Neural cell (in vitro differentiated cells): ENCODE data around the gene CLDND2. TPM values are rescaled to one million over a fixed set of nuclear protein-coding genes. Genes with fewer than 3 reads are reported as not detected.

ENCODE experiments used
- H2AFZ ChIP-seq: fragments of 200-600, 300-800 bp; sonication (generic), shearing (Covaris generic); 2 replicates; pipeline ENCODE4 v1.6.0; 2014; ENCODE audit warnings: low read depth, mild to moderate bottlenecking, antibody characterized with exemption, low read length, moderate library complexity
- H3F3A ChIP-seq: fragments of 200-600 bp; shearing (Covaris generic); 2 replicates; pipeline ENCODE4 v1.6.1; 2016; ENCODE audit warnings: mild to moderate bottlenecking, moderate library complexity, mixed read lengths, antibody characterized with exemption, low read length; ENCODE audit not compliant: insufficient read depth, poor library complexity, severe bottlenecking
- H3K27ac ChIP-seq: fragments of 200-600, 300-800 bp; sonication (generic), shearing (Covaris generic); 2 replicates; pipeline ENCODE4 v1.5.1; 2014; ENCODE audit warnings: mild to moderate bottlenecking, low read length, moderate library complexity
- H3K27me3 ChIP-seq: fragments of 300-800, 200-600 bp; sonication (generic), shearing (Covaris generic); 2 replicates; pipeline ENCODE4 v1.6.0; 2014; ENCODE audit warnings: mild to moderate bottlenecking, low read depth, low read length, moderate library complexity; ENCODE audit not compliant: insufficient read depth
- H3K36me3 ChIP-seq: fragments of 300-800, 200-600 bp; sonication (generic), shearing (Covaris generic); 2 replicates; pipeline ENCODE4 v1.5.1; 2014; ENCODE audit warnings: mild to moderate bottlenecking, antibody characterized with exemption, low read length, moderate library complexity; ENCODE audit not compliant: insufficient read depth
- H3K4me2 ChIP-seq: fragments of 300-800, 200-600 bp; sonication (generic), shearing (Covaris generic); 2 replicates; pipeline ENCODE4 v1.6.0; 2014; ENCODE audit warnings: mild to moderate bottlenecking, low read length
- H3K4me3 ChIP-seq: fragments of 300-800, 200-600 bp; sonication (generic), shearing (Covaris generic); 2 replicates; pipeline ENCODE4 v1.5.1; 2014; ENCODE audit warnings: mild to moderate bottlenecking, low read length, moderate library complexity
- H3K79me2 ChIP-seq: fragments of 200-600 bp; shearing (Covaris generic); replicated peaks from 2 replicates; pipeline ENCODE4 v1.6.0; 2014; ENCODE audit warnings: mild to moderate bottlenecking, low read length, moderate library complexity; ENCODE audit not compliant: insufficient read depth
- H3K9ac ChIP-seq: fragments of 300-800, 200-600 bp; sonication (generic), shearing (Covaris generic); 2 replicates; pipeline ENCODE4 v1.6.1; 2016; ENCODE audit warnings: mild to moderate bottlenecking, low read length, mixed read lengths
- H3K9me2 ChIP-seq: fragments of 200-600 bp; shearing (Covaris generic); 2 replicates; pipeline ENCODE4 v1.6.1; 2016; ENCODE audit warnings: mild to moderate bottlenecking, low read length, mixed read lengths; ENCODE audit not compliant: insufficient read depth
- H3K9me3 ChIP-seq: fragments of 200-600, 300-800 bp; sonication (generic), shearing (Covaris generic); 2 replicates; pipeline ENCODE4 v1.6.1; 2016; ENCODE audit warnings: mild to moderate bottlenecking, mixed run types, low read length, moderate library complexity, mixed read lengths
- H4K20me1 ChIP-seq: fragments of 200-600 bp; shearing (Covaris generic); 2 replicates; pipeline ENCODE4 v1.6.1; 2016; ENCODE audit warnings: mild to moderate bottlenecking, mixed run types; ENCODE audit not compliant: insufficient read depth
- CTCF ChIP-seq: fragments of 450-650 bp; IDR thresholded peaks from 2 replicates; pipeline ENCODE4 v1.5.1; 2014; ENCODE audit warnings: antibody characterized with exemption, mild to moderate bottlenecking, moderate library complexity; ENCODE audit not compliant: poor library complexity, severe bottlenecking
- EP300 ChIP-seq: fragments of 450-650 bp; conservative IDR thresholded peaks from 2 replicates; pipeline ENCODE4 v1.6.1; 2014; ENCODE audit warnings: antibody characterized with exemption, mild to moderate bottlenecking, moderate library complexity; ENCODE audit not compliant: poor library complexity, severe bottlenecking
- EZH2 ChIP-seq: fragments of 200-600, 300-800 bp; shearing (Covaris generic), sonication (generic); IDR thresholded peaks from 2 replicates; pipeline ENCODE4 v1.6.1; 2014; ENCODE audit warnings: antibody characterized with exemption, low read length, borderline replicate concordance, mild to moderate bottlenecking; ENCODE audit not compliant: insufficient read depth, poor library complexity, severe bottlenecking
- MXI1 ChIP-seq: fragments of 450-650 bp; conservative IDR thresholded peaks from 2 replicates; pipeline ENCODE4 v1.6.1; 2014; ENCODE audit warnings: antibody characterized with exemption, mild to moderate bottlenecking; ENCODE audit not compliant: poor library complexity, severe bottlenecking
- POLR2AphosphoS5 ChIP-seq: IDR thresholded peaks from 2 replicates; pipeline ENCODE4 v1.6.1; 2012
- RAD21 ChIP-seq: fragments of 450-650 bp; conservative IDR thresholded peaks from 2 replicates; pipeline ENCODE4 v1.6.1; 2014; ENCODE audit warnings: antibody characterized with exemption, mild to moderate bottlenecking, moderate library complexity
- REST ChIP-seq: IDR thresholded peaks from 2 replicates; pipeline ENCODE4 v1.6.1; 2012; ENCODE audit warnings: borderline replicate concordance
- SMC3 ChIP-seq: fragments of 450-650 bp; conservative IDR thresholded peaks from 2 replicates; pipeline ENCODE4 v1.6.1; 2014; ENCODE audit warnings: antibody characterized with exemption, mild to moderate bottlenecking, moderate library complexity; ENCODE audit not compliant: poor library complexity
- TAF1 ChIP-seq: IDR thresholded peaks from 2 replicates; pipeline ENCODE4 v1.6.1; 2012; ENCODE audit warnings: low read depth
- polyA plus RNA-seq: library from polyadenylated mRNA; depleted of rRNA; stranded (reverse); fragments of >200 nt; gene quantifications from 2 replicates; pipeline ENCODE4 v1.2.3, GENCODE V29; 2014

CLDND2 gene
- polyA plus RNA-seq, 1 donor from 2014 or later = not detected

DNA sequence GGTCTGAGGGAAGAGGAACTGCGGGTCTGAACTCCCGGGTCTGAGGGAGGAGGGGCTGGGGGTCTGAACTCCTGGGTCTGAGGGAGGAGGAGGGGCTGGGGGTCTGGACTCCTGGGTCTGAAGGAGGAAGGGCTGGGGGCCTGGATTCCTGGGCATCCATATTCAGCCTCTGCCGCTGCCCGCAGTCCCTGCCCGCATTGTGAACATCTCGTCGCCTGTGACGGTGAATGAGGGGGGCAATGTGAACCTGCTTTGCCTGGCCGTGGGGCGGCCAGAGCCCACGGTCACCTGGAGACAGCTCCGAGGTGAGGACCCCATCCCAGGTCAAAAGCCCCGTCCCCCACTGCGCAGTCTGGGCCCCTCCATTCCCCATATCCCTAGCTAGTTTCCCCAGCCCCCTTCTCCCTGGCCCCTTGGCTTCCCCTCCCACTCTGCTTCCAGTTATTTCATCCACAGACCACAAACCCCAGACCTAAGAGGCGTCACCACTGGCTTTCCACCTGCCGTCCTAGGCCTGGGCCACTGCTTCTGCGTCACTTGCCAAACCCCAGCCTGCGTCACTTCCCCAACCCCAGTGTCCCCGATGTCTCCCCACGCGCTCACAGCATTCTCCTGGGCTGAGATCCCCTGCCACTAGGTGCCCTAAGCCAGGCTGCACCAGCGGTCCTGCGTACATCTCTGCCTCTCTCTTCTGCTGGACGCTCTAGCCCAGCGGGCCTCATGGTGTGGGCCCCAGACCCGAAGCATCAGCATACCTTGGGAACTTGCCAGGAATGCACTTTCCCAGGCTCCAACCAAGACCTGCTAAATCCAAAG is 43.4 kb downstream of the CLDND2 start:
- Histone ChIP-seq H3K9me2 (no peaks in the 10 kb centered on the region), H3K27ac (no peak overlapping the region), H3K4me2 (no peak overlapping the region)

DNA sequence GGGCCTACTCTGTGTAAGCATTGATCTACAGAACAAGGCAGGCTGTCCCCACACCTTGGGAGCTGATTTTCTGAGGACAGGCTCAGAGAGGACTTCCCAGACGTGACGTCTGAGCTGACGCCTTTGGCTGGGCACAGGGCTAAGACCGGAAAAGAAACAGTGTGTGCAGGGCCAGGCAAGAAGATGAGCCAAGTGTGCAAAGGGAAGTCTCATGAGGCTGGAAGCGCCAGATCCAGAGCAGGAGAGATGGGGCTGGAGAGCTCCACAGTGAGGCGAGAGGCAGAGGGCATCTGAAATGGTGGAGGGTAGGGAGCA is 44.7 kb downstream of the CLDND2 start:
- TF ChIP-seq EP300 = no peak
- no peak for TF ChIP-seq MXI1
- TF ChIP-seq TAF1 = no peak
- no peak overlapping the region for H3K4me3 ChIP-seq
- no peaks in the 10 kb centered on the region for H3F3A ChIP-seq
- H3K27me3 ChIP-seq = no peaks in the 10 kb centered on the region
- H3K4me2 ChIP-seq = no peak overlapping the region
- H3K9me2 ChIP-seq = no peaks in the 10 kb centered on the region
- no peaks in the 10 kb centered on the region for H4K20me1 ChIP-seq
- no peaks in the 10 kb centered on the region for H3K9me3 ChIP-seq
- no peak overlapping the region for H3K9ac ChIP-seq
- H2AFZ ChIP-seq = no peak overlapping the region
- H3K27ac ChIP-seq = no peak overlapping the region
- no peaks in the 10 kb centered on the region for H3K79me2 ChIP-seq
- H3K36me3 ChIP-seq = peaks cover 7% of the 10 kb centered on the region

More for the DNA sequence above, 43.4 kb downstream of the CLDND2 start:
- Histone ChIP-seq H3K9ac (no peak overlapping the region), H3F3A (no peaks in the 10 kb centered on the region), H3K27me3 (no peaks in the 10 kb centered on the region), H4K20me1 (no peaks in the 10 kb centered on the region), H3K9me3 (no peaks in the 10 kb centered on the region), H2AFZ (no peak overlapping the region), H3K36me3 (peaks cover 7% of the 10 kb centered on the region), H3K4me3 (no peak overlapping the region), H3K79me2 (no peaks in the 10 kb centered on the region)
- TF ChIP-seq REST (no peak), TAF1 (no peak), RAD21 (no peak), POLR2AphosphoS5 (no peak), EZH2 (no peak), EP300 (no peak), MXI1 (no peak), CTCF (no peak), SMC3 (no peak)
